Stimulated activated CD4-positive, alpha-beta T cell treated with anti-CD3 and anti-CD28 coated beads, Interleukin-15, amount 100 ng/mL, for 24 hours (primary cell): ENCODE results near the gene SAG.

Source experiments
- DNase-seq: peaks from one replicate; pipeline ENCODE4 v3.0.0-alpha.2; 2020

The SAG gene

GRCh38 chr2:233307565-233307964 is at the start of gene SAG:
TSS of gene SAG (plus strand) at chr2:233307816. CDS start at chr2:233309190, 1,374 bp downstream.
- DNase-seq: no peak

DNA sequence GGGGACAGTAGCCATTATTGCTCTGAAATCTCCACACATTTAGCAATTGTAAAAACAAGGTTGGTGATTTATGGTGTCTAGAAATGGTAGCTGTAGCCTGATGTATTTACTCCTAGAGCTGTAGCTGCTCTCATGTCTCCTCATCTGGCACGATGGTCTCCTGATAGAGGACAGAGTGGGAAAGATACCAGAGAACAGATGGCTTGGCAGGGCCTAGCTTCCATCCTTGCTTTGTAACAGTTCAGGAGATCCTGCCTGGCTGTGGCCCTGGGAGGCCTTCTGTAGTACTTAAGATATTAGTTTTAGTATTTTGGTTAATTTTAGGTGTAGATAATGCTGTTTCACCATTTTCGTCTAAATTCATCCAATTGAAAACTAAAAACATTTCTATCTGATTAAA is 49.4 kb upstream of the SAG start:
- no peak for DNase-seq

GRCh38 chr2:233259730-233260129 is 47.9 kb upstream of the SAG start:
- DNase-seq: no peak

DNA sequence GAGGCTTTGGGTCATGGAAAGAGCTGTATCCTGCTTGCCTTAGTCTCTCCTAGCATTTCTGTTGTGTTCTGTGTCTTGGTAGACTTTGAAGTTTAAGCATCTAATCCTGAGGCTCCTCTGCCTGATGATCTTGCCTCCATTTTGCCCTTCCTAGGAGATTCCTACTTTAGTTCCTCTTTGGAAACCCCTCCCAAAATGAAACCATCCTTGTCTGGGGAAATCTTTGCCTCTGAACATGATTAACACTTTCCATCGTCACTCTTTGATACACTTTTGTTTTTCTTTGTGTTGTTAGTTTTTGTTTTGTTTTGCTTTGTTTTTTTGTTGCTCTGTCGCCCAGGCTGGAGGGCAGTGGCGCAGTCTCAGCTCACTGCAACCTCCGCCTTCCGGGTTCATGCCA is 47.0 kb upstream of the SAG start:
- DNase-seq: no peak

DNA sequence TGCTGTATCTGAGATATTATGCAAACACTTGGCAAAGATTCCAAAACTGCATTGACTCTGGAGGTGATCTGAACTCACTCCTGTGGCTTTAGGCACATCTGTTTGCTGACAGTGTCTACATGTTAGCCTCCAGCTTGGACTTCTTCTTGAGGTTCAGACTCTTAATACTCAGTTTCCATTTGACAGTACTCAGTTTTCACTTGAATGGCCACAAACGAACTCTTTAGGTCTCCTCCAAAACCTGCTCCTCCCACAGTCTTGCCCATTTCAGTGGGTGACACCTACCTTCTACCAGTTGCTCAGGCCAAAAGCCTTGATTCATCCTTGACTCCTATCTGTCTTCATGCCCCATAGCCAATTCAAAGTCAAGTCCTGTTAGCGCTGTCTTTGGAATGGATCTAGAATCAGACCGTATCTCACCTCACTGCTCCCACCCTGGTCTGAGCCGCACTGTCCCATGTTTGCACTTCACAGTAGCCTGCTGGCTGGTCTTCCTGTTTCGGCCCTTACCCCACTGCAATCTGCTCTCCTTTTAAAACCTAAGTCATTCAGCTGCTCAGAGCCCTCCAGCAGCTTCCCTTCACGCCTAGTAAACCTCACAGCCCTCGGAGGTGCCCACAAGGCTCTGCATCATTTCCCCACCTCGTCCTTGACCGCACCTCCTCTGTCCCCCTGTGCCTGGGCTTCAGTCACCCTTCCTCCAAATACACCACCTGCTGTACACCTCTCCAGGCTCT is 45.6 kb upstream of the SAG start:
- no peak for DNase-seq

DNA sequence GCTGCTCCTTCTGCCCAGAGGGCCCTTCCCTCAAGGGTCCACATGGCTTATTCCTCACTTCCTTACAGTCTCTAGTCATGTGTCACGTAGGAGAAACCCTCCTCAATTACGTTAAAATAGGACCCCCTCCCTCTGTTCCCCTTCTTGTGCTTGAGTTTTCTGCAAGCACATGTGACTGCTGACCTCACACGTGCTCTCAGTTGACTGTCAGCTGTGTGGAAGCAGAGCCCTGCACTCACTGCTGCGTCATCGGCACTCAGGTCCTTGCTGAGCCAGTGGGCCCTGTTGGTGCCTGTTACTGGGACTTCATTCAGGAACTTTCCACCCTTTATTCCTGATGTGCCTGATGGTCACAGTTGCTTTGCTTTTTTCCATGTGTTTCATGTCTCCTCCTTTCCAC is 45.1 kb upstream of the SAG start:
- no peak for DNase-seq

DNA sequence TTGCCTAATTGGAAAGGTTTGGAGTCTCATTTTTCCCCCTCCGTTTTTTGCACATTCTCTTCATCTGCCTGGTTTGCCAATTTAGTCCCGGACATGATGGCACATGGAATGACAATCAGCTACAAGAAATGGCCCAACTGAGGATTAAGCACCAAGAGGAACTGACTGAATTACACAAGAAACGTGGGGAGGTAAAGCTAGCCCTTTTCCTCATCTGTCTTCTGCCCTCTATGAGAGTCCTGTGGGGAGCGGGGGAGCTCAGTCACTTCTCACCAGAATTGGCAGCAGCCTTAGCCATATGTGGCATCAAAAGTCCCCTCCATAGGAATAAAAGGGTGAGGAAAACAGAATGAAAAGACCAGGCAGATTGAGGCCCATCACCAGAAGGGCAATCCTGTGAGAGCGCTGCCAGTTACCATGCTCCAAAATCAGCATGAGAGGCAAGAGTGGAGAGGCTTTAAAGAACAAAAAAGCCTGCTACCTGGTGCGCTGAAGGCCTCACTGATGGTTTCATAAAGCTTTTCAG is 44.5 kb upstream of the SAG start:
- DNase-seq: no peak

DNA sequence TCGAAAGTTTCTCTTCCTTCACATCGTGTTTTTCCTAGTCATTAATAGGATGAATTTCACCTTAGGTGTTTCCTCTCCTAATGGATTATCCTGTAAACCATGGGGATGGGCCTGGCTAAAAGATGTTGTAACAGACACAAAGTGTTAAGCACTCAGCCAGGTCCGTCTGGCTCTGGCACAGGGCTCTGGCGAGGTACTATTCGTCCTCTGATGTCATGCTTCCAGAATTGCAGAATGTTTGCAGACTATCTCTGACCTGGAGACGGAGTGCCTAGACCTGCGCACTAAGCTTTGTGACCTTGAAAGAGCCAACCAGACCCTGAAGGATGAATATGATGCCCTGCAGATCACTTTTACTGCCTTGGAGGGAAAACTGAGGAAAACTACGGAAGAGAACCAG is 42.9 kb upstream of the SAG start:
- no peak for DNase-seq

DNA sequence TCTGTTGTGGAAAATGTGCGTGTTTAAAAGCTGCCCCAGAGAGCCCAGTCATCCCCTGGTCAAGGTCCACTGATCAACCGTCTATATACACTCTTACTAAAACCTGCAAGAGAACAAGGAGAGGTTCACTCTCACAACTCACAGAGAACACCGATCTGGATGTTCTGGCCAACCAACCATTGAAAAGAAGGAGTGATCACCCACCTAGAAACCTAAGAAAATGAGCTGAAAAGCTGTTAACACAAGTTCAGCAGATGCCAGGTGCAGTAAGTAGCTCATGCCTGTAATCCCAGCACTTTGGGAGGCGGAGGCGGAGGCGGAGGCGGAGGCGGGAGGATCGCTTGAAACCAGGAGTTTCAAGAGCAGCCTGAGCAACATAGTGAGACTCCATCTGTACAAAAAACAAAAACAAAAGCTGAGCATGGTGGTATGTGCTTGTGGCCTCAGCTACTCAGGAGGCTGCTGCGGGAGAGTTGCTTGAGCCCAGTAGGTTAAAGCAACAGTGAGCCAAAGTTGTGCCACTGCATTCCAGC is 41.7 kb upstream of the SAG start:
- no peak for DNase-seq

- DNase-seq: no peak
Observed at GRCh38 chr2:233266481-233266880, 41.1 kb upstream of the SAG start.

- peak; percentile 75 for DNase-seq
Observed at GRCh38 chr2:233267516-233268245, 39.9 kb upstream of the SAG start.

DNA sequence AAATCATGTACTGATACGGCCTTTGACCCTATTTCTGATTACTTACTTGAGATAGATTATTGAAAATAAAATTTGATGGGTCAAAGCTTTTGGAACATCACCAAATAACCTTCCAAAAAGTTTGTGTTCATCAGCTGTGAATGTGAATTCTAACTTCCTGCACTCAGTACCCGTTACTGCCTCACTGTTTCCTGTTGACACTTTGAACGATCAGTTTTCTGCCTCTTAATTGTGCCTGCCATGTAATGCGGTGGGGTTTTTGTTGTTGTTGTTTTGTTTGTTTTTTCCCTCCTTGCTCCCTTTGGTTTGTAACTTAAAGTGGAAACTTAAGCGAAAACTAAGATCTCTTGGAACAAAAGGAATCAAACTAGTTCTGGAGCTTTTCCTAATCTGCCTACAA is 37.2 kb upstream of the SAG start:
- no peak for DNase-seq

- no peak for DNase-seq
Observed at GRCh38 chr2:233270951-233271350, 36.7 kb upstream of the SAG start.

DNA sequence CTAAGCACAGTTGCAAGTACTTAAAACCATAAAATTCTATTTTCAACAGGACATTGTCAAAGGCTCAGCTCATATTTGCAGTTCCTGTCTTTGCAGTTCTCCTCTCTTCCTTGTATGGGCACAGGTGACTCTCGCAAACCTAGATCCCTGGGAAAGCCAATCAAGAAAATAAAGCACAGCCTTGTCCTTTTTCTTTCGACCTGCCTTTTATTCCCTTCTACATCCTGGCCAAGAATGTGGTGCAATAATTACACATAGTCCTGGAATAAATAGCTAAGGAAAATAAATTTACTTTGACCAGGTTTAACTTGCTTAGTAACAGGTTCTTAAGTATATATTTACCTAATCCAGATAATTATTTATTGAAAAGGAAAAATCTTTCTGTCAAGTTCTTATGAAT is 35.9 kb upstream of the SAG start:
- DNase-seq: no peak

- peak; percentile 37 for DNase-seq
Observed at GRCh38 chr2:233273120-233273519, 34.5 kb upstream of the SAG start.

DNA sequence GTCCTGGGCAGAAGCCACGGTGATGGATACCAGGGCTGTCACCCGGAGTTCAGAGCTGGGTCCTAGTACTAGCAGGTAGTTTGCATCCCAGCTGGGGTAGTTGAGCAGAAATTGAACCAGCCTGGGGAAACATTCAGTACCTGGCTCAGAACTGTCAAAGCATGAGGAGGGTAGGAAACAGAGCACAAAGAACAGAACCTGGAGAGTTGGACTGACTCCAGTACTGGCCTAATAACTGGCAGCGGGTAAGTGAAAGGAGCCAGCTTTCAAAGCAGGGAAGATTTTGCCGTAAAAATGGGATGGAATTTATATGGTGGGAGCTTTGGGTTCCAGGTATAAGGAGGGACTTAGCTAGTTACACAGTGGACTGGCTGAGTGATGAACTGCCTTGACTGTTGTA is 32.4 kb upstream of the SAG start:
- DNase-seq: no peak

GRCh38 chr2:233278921-233279320 is 28.7 kb upstream of the SAG start:
- DNase-seq: no peak

GRCh38 chr2:233280114-233280693 is 27.4 kb upstream of the SAG start:
- DNase-seq: no peak

GRCh38 chr2:233281553-233281952 is 26.1 kb upstream of the SAG start:
- DNase-seq: no peak

DNA sequence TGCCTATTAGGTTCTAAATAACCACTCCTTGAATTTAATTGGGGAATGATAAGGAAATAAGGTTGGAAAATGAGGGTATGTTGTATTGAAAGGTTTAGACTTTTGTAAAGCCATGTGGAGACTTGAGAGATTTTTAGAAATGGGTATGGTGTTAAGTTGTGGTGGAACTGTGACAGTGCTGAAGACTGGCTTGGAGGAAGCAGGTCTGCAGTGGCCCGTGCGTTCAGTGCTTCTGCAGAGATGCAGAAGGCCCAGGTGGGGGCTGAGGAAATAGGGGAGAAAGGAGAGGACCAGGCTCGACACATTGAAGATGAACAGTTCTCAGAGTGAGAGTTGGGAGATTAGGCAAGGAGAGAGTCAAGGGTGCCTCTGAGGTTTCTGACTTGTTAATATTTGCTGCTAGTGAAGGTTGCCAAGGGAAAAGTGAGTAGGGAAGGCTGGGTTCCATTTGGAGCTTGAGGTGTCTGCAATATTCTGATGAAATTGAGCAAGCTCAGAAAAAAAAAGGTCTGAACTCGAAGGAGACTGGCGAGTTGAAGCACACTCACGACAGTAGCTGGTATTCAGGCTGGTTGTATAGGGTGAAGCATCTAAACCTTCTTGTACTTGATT is 25.5 kb upstream of the SAG start:
- DNase-seq: no peak

GRCh38 chr2:233285921-233286320 is 21.7 kb upstream of the SAG start:
- DNase-seq: no peak

GRCh38 chr2:233287871-233288270 is 19.7 kb upstream of the SAG start:
- DNase-seq: no peak

GRCh38 chr2:233288663-233289062 is 19.0 kb upstream of the SAG start:
- no peak for DNase-seq
